Measurements from ENCODE around the gene B3GLCT.

GRCh38 chr13:31369213-31369612 lies 169.4 kb downstream of the B3GLCT start:
- TF ChIP-seq, protein P1, sequence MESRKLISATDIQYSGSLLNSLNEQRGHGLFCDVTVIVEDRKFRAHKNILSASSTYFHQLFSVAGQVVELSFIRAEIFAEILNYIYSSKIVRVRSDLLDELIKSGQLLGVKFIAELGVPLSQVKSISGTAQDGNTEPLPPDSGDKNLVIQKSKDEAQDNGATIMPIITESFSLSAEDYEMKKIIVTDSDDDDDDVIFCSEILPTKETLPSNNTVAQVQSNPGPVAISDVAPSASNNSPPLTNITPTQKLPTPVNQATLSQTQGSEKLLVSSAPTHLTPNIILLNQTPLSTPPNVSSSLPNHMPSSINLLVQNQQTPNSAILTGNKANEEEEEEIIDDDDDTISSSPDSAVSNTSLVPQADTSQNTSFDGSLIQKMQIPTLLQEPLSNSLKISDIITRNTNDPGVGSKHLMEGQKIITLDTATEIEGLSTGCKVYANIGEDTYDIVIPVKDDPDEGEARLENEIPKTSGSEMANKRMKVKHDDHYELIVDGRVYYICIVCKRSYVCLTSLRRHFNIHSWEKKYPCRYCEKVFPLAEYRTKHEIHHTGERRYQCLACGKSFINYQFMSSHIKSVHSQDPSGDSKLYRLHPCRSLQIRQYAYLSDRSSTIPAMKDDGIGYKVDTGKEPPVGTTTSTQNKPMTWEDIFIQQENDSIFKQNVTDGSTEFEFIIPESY (IDR thresholded peaks at IDR 0.05; ENCODE audit: borderline replicate concordance, low read depth), result no peak
- TF ChIP-seq CTCF (IDR thresholded peaks at IDR 0.05), result no peak
